HepG2 (cell line): ENCODE data around the gene CAMTA1. TPM values are rescaled to one million over a fixed set of nuclear protein-coding genes. Genes with fewer than 3 reads are reported as not detected.

ENCODE experiments used
- ATAC-seq: fragments of 200-7000 bp; cut with Tn5 transposase; 3 replicates; pipeline ENCODE4 v1.9.1; 2020; ENCODE audit warnings: mild to moderate bottlenecking, moderate library complexity
- BruUV-seq: library from RNA; stranded (reverse); fragments of 400-500 nt; replicated peaks from 2 replicates; lab custom pipeline; 2021; lab: Mats Ljungman, UMichigan
- CTCF ChIA-PET: fragments of 300-600 bp; formaldehyde crosslinking; extraction: SDS; loops from one replicate; lab custom pipeline; 2021; ENCODE audit warnings: low total read pairs, inconsistent platforms, low intra/inter-chr PET ratio; lab: Yijun Ruan, JAX
- POLR2A ChIA-PET: fragments of 350-600 bp; sonication (Branson Sonifier 250); formaldehyde crosslinking; loops from one replicate; lab custom pipeline; 2020; ENCODE audit warnings: antibody characterized with exemption, inconsistent platforms; lab: Yijun Ruan, JAX
- DNase-seq: peaks from one replicate; pipeline ENCODE4 v3.0.0-alpha.2; 2015; ENCODE audit warnings: low spot score
- FAIRE-seq: peaks from 3 replicates; lab custom pipeline; 2011; peaks lifted over from hg19 to GRCh38; lab: Jason Lieb, UNC
- H2AFZ ChIP-seq: one replicate; pipeline ENCODE4 v1.6.1; 2011; ENCODE audit warnings: low read length, inconsistent platforms
- H3K27ac ChIP-seq: fragments of 300-600 bp; 3 replicates; pipeline ENCODE4 v1.8.0; 2011; ENCODE audit warnings: mixed run types, mild to moderate bottlenecking, mixed read lengths, low read length, inconsistent platforms; ENCODE audit not compliant: insufficient read depth; ENCODE audit errors: extremely low read length
- H3K27me3 ChIP-seq, 2 experiments: fragments of 200-600 bp in 1 of 2; 2 replicates in 1 of 2; 3 replicates in 1 of 2; pipeline versions ENCODE4 v1.6.0 to v1.8.0; 2011; ENCODE audit warnings: low read length in 2 of 2, mild to moderate bottlenecking in 2 of 2, moderate library complexity in 2 of 2, inconsistent platforms in 1 of 2; ENCODE audit not compliant: insufficient read depth in 2 of 2, control insufficient read depth in 1 of 2
- H3K36me3 ChIP-seq, 2 experiments: fragments of 200-600 bp in 1 of 2; replicated peaks in 1 of 2; 2 replicates in 1 of 2; 3 replicates in 1 of 2; pipeline versions ENCODE4 v1.5.1 to v1.8.0; 2011; ENCODE audit warnings: low read length in 2 of 2, inconsistent platforms in 1 of 2; ENCODE audit not compliant: insufficient read depth in 2 of 2, control insufficient read depth in 1 of 2
- H3K4me1 ChIP-seq: 2 replicates; pipeline ENCODE4 v1.5.1; 2012; ENCODE audit warnings: low read length, inconsistent platforms; ENCODE audit not compliant: insufficient read depth
- H3K4me2 ChIP-seq: 2 replicates; pipeline ENCODE4 v1.6.0; 2011; ENCODE audit warnings: low read depth, low read length, inconsistent platforms
- H3K4me3 ChIP-seq, 3 experiments: fragments of 200-600 bp in 1 of 3; sonication (generic), shearing (Covaris generic) in 1 of 3; replicated peaks in 1 of 3; 2 replicates each; pipeline ENCODE4 v1.5.1; 2011 to 2016; ENCODE audit warnings: low read length in 3 of 3, inconsistent platforms in 2 of 3, low read depth in 2 of 3, mild to moderate bottlenecking in 2 of 3, control low read depth in 1 of 3, mixed read lengths in 1 of 3; ENCODE audit not compliant: insufficient read depth in 1 of 3
- H3K79me2 ChIP-seq: one replicate; pipeline ENCODE4 v1.6.1; 2011; ENCODE audit warnings: low read length, inconsistent platforms; ENCODE audit not compliant: insufficient read depth
- H3K9ac ChIP-seq: 2 replicates; pipeline ENCODE4 v1.6.0; 2011; ENCODE audit warnings: mild to moderate bottlenecking, low read depth, low read length, inconsistent platforms; ENCODE audit not compliant: insufficient read depth
- H3K9me3 ChIP-seq: 2 replicates; pipeline ENCODE4 v1.5.1; 2012; ENCODE audit warnings: mild to moderate bottlenecking, low read length
- H4K20me1 ChIP-seq: 2 replicates; pipeline ENCODE4 v1.6.0; 2011; ENCODE audit warnings: inconsistent platforms, mild to moderate bottlenecking, low read length, moderate library complexity; ENCODE audit not compliant: insufficient read depth
- FOSL2 ChIP-seq: sonication (generic); formaldehyde crosslinking; IDR thresholded peaks from 2 replicates; pipeline ENCODE4 v1.4.0; 2020; ENCODE audit warnings: missing genetic modification reagents
- HMGA1 ChIP-seq: sonication (generic); formaldehyde crosslinking; conservative IDR thresholded peaks from 2 replicates; pipeline ENCODE4 v1.4.0; 2020; ENCODE audit warnings: missing genetic modification reagents
- ZNF275 ChIP-seq: sonication (generic); formaldehyde crosslinking; IDR thresholded peaks from 2 replicates; pipeline ENCODE4 v1.8.0; 2022; ENCODE audit warnings: missing genetic modification reagents, mild to moderate bottlenecking, inconsistent platforms, borderline replicate concordance
- ZNF737 ChIP-seq: sonication (generic); formaldehyde crosslinking; IDR thresholded peaks from 2 replicates; pipeline ENCODE4 v1.5.0; 2020; ENCODE audit warnings: missing genetic modification reagents, mild to moderate bottlenecking, borderline replicate concordance
- WGBS: methylation state at CpG from one replicate; pipeline ENCODE4 v1.1.6; 2017; ENCODE audit warnings: low lambda C conversion rate; 5-methylcytosine and 5-hydroxymethylcytosine counted together
- in situ Hi-C: cut with HindIII; loops from 2 replicates; pipeline ENCODE4 v1.10.0; 2017; ENCODE audit warnings: low pct_unique_long_range_greater_than_20kb; ENCODE audit not compliant: extremely low pct_ligation_motif_present
- intact Hi-C: fragments of 100-400 bp; cut with micrococcal nuclease; formaldehyde crosslinking; loops from one replicate; pipeline ENCODE4 v1.10.0; 2022; ENCODE audit not compliant: unreplicated experiment
- polyA plus RNA-seq, 8 experiments: library from polyadenylated mRNA; depleted of rRNA in 3 of 8; stranded (reverse) in 7 of 8; unstranded in 1 of 8; fragments of >200 nt; fragmentation: Illumina TruSeq in 4 of 8; extraction: Trizol in 4 of 8; gene quantifications; 2 replicates each; pipeline versions ENCODE4 v1.2.1 to v1.2.3, GENCODE V29; 2011 to 2016; ENCODE audit warnings: low read depth in 4 of 8, missing spikeins in 1 of 8, mixed read lengths in 1 of 8; ENCODE audit not compliant: insufficient read depth in 1 of 8
- total RNA-seq, 5 experiments: library from RNA; depleted of rRNA; stranded (reverse); fragments of >200 nt; fragmentation: Illumina TruSeq; extraction: Trizol; gene quantifications; 2 replicates each; pipeline ENCODE4 v1.2.3, GENCODE V29; 2016; ENCODE audit warnings: low read depth in 1 of 5
- TF ChIP-seq, protein P1 (sequence below): sonication (generic); formaldehyde crosslinking; IDR thresholded peaks from 2 replicates; pipeline ENCODE4 v1.4.0; 2020; ENCODE audit warnings: missing genetic modification reagents

Gene CAMTA1
- total and polyA plus RNA-seq, 2 of the 13 experiments (the other 11 are each of a cell fraction or from before 2014, with no cell fraction given): 25.0 to 36.4 TPM

DNA sequence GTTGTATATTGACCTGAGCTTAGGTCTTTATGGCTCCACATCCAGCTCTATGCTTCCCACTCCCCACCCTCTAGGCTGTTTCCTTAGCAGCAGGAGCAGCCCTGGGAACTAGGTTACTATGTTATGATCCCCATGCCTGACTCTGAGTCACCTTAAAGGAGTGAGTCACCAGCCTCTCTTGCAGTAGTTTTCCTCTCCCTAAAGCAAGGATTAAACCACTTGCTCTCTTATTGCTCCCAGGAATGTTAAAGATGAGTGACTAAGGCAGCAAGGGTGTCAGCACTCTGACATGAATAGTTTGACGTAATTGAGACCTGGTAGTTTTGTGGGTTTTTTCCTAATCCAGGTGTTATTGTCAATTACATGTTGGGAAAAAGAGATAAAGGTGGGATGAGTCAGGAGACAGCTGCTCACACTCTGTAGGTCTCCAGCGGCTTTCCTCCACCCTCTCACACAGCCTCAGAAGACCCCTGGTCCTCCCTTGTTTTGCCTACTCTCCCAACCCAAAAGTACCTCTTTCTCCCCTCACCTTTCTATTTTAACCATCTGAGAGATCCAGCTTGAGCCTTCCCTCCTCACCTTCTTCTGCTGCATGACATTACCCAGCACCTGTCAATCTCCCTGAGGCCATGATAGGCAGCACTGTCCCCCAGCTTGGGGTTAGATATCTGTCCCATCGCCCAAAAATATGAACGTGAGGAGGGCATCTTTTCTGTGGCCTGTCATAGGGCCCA lies 616.7 kb downstream of the CAMTA1 start (continued):
- TF ChIP-seq ZNF737 (CRISPR knock-in tag) (no peak), FOSL2 (CRISPR knock-in tag) (peak; percentile 51), ZNF275 (no peak)

GRCh38 chr1:7402548-7402850 lies 617.2 kb downstream of the CAMTA1 start:
- no peak for ATAC-seq
- no TSS peak for BruUV-seq

More at GRCh38 chr1:7402548-7402850, 617.2 kb downstream of the CAMTA1 start:
- CTCF ChIA-PET: no interaction called here
- Histone ChIP-seq H3K9ac (no peak overlapping the region), H3K4me1 (no peaks in the 10 kb centered on the region), H3K79me2 (no peaks in the 10 kb centered on the region), H4K20me1 (no peaks in the 10 kb centered on the region), H2AFZ (no peak overlapping the region), H3K9me3 (no peaks in the 10 kb centered on the region), H3K36me3 (no peaks in the 10 kb centered on the region), H3K4me3 (no peak overlapping the region), H3K27me3 (peaks cover 2 to 3% of the 10 kb centered on the region in 2 experiments; a peak in 1 of 5 replicates), H3K27ac (no peak overlapping the region), H3K4me2 (no peak overlapping the region)
- FAIRE-seq: no peak
- intact Hi-C loops: no loop called here
- 17% methylated on average over 2 of the region's 2 CpGs for WGBS
- no peak for TF ChIP-seq HMGA1 (CRISPR knock-in tag)
- TF ChIP-seq, protein P1, sequence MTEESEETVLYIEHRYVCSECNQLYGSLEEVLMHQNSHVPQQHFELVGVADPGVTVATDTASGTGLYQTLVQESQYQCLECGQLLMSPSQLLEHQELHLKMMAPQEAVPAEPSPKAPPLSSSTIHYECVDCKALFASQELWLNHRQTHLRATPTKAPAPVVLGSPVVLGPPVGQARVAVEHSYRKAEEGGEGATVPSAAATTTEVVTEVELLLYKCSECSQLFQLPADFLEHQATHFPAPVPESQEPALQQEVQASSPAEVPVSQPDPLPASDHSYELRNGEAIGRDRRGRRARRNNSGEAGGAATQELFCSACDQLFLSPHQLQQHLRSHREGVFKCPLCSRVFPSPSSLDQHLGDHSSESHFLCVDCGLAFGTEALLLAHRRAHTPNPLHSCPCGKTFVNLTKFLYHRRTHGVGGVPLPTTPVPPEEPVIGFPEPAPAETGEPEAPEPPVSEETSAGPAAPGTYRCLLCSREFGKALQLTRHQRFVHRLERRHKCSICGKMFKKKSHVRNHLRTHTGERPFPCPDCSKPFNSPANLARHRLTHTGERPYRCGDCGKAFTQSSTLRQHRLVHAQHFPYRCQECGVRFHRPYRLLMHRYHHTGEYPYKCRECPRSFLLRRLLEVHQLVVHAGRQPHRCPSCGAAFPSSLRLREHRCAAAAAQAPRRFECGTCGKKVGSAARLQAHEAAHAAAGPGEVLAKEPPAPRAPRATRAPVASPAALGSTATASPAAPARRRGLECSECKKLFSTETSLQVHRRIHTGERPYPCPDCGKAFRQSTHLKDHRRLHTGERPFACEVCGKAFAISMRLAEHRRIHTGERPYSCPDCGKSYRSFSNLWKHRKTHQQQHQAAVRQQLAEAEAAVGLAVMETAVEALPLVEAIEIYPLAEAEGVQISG: no peak
- DNase-seq: no peak
- POLR2A ChIA-PET: no interaction called here
- in situ Hi-C loops: no loop called here
